Hematopoietic multipotent progenitor cell (in vitro differentiated cells): ENCODE data around the gene TAF4B. TPM values are rescaled to one million over a fixed set of nuclear protein-coding genes. Genes with fewer than 3 reads are reported as not detected.
A peak's percentile ranks its signal among the peaks of the same experiment; 100 is the strongest.
"Not testable (repeated sequence)": the region's sequence is repeated elsewhere in the genome, so short reads cannot be mapped to it uniquely, and the experiment has no call there.

ENCODE experiments used
- DNase-seq, 3 donors: peaks; one replicate each; pipeline ENCODE4 v3.0.0-alpha.2; 2011 to 2015; ENCODE audit warnings: low read depth in 2 of 3, low spot score in 2 of 3
- total RNA-seq: library from RNA; depleted of rRNA; stranded (reverse); fragments of >200 nt; gene quantifications from one replicate; pipeline ENCODE4 v1.2.3, GENCODE V29; 2012

TAF4B gene
- total RNA-seq, 1 donor = 14.8 TPM

DNA sequence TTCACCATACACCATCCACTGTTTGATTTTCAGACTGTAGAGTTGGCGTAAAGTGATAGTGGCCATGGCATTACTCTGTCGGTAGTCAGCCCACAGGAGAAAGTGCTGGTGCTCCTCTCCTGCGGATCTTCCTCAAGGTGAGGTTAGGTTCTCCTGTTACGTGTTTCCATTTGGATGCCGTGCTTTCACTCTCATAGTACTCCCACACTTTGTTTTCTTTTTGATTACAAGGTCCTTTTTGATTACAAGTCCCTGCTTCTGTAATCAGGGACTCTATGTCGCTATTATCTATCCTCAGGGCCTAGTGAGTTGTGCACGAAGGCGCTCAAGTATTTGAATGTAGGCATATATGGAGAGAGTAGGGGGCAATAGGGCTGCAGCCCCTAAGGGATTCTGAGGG is 4.3 kb downstream of the TAF4B start:
- no peak for DNase-seq

DNA sequence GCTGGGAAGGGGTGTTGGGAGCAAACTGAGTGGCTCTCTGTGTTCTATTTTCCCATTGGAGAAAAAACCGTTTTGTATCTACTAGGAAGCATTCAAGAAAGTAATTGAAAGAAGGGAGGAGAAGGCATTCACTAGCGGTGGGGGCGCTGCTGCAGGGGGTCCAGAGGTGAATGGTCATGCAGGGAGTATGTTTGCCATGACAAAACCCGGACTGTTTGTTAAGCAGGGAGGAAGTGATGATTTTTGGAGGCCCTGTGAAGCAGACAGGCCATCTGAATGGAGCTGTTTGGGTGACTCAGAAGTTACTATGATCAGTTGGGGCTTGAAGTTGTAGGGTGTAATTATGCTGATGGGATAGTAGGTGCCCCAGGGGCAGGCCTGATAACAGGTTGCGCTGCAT is 7.0 kb downstream of the TAF4B start:
- no peak for DNase-seq

DNA sequence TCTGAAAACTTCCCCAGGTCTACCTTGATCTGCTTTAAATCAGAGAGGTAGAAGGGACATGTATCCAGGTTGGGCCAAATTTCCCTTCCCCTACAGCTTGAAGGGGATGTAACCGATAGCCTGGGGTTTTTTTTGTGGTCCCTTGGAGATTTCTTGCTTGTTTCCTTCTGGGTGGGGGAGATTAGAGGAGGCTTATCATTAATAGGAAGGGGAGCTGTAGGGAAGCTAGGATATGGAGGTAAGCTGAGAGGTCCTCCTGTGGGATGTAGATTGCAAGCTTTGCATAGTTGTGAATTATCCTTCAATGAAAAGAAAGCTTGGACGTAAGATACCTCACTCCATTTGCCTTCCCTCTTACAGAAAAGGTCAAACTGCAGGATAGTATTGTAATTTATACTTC is 11.1 kb downstream of the TAF4B start:
- DNase-seq = not testable (repeated sequence)

DNA sequence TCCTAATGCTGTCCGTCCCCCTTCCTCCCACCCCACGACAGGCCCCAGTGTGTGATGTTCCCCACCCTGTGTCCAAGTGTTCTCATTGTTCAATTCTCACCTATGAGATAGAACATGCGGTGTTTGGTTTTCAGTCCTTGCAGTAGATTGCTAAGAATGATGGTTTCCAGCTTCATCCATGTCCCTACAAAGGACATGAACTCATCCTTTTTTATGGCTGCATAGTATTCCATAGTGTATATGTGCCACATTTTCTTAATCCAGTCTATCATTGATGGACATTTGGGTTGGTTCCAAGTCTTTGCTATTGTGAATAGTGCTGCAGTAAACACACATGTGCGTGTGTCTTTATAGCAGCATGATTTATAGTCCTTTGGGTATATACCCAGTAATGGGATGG is 12.5 kb downstream of the TAF4B start:
- DNase-seq = not testable (repeated sequence)

DNA sequence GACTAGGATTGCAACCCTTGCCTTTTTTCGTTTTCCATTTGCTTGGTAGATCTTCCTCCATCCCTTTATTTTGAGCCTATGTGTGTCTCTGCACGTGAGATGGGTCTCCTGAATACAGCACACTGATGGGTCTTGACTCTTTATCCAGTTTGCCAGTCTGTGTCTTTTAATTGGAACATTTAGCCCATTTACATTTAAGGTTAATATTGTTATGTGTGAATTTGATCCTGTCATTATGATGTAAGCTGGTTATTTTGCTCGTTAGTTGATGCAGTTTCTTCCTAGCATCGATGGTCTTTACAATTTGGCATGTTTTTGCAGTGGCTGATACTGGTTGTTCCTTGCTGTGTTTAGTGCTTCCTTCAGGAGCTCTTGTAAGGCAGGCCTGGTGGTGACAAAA is 16.1 kb downstream of the TAF4B start:
- not testable (repeated sequence) for DNase-seq

DNA sequence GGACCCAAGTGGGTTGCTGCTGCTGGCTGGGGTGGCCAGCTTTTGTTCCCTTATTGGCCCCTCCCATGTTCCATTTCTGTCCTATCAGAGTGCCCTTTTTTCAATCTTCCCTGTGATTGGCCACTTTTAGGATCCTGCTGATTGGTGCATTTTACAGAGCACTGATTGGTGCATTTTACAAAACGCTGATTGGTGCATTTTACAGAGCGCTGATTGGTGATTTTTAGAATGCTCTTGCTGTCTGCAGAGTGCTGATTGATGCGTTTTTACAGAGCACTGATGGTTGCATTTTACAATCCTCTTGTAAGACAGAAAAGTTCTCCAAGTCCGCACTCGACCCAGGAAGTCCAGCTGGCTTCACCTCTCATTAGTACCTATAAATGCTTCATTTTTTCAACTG is 19.2 kb downstream of the TAF4B start:
- not testable (repeated sequence) for DNase-seq

DNA sequence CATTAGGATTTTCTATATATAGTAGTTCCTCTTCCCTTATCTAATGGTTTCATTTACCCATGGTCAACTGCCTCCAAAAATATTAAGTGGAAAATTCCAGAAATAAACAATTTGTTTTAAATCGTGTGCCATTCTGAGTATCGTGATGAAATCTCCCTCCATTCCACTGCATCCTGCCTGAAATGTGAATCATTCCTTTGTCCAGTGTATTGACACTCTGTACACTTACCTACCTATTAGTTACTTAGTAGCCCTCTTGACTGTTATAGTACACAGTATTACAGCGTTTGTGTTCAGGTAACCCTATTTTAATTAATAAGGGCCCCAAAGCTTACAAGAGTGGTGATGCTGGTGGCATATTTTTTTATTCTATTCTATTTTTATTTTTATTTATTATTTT is 26.2 kb downstream of the TAF4B start:
- no peak for DNase-seq

DNA sequence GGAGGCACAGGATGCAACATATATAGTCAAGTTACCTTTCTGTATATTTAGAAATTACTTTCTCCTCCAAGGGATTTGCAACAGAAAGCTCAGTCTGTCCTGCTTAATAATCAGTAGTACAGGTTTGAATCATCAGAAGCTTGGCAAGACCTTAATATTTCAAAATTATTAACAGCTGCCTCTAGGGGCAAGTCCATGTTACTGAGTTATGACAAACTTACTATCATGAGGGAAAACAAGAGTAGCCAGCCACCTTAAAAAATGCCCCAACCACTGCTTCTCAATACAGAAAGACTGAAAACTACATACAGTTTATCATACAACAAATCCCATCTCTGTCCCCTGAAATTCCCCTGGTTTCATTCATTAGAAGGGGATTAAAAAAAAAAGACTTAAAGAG is 28.6 kb downstream of the TAF4B start:
- DNase-seq = not testable (repeated sequence)

DNA sequence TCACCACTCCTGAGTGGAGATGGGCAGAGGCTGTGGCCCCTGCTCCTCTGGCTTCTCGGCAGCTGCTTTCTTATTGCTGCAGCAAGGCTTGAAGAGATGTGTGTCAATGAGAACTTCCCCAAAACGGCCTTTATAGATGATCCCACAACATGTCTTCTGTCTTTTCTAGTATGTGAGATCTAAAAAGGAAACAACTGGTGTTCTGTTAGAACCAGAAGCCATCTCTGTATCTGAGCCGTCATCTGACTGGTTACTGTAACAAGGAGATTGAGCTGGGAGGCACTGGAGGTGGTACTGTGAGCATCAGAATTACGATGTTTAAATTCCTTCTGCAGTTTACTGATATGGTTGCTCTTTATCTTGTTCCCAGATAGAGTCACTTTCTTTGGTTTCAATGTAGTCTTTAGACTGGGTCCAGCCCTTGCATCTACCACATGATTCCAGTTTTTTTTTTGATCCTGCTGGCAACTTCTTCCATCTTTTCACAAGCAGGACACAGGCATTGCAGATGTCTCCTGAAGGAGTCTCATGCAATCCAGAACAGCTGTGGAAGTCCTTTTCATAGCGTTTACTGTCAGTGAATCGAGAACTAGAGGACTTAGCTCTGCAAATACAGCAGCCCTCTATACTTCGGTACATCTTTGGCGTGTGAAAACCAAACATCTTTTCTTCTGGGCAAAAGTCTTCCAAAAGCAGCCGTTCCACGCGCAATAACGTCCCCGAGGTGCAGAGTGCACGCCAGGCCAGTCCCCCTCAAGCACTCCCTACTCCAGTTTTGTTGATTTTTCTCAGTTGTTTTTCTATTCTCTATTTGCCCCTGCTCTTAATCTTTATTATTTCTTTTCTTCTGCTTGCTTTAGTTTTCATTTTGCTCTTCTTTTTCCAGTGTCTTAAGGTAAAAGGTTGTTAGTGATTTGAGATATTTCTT is 29.7 kb downstream of the TAF4B start:
- DNase-seq = peak in 2 of 3 donors; percentile 42 to 88

DNA sequence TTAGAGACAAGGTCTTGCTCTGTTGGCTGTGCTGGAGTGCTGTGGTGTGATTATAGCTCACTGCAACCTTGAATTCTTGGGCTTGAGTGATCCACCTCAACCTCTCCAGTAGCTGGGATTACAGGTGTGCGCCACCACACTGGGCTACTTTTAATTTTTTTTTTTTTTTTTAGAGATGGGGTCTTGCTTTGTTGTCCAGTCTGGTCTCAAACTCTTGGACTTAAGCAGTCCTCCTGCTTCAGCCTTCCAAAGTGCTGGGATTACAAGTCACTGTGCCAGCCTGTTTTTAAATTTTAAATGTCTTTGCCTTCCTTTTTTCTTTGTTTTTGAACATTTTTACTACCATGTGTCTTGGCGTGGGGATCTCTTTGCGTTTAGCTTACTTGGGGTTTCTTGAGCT is 32.5 kb downstream of the TAF4B start:
- no peak for DNase-seq

DNA sequence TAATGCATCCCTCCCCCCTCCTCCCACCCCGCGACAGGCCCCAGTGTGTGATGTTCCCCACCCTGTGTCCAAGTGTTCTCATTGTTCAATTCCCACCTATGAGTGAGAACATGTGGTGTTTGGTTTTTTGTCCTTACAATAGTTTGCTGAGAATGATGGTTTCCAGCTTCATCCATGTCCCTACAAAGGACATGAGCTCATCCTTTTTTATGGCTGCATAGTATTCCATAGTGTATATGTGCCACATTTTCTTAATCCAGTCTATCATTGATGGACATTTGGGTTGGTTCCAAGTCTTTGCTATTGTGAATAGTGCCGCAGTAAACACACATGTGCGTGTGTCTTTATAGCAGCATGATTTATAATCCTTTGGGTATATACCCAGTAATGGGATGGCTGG is 33.2 kb downstream of the TAF4B start:
- not testable (repeated sequence) for DNase-seq

DNA sequence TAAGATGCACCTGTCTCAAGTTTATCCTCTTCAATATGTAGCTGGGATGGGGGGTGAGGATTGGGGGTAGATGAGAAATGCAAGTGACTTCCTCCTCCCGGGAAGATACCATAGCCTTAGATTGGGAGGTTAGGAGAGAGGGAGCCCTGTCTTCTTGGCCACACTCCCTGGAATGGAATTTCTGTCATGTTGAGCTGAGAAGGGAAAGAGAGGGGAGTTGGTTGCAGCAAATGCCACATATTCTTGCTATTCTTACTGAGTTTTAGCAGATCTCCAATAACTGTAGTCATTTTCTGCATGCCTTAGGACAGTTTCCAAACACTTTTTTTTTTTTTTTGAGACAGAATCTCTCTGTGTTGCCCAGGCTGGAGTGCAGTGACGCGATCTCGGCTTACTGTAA is 35.9 kb downstream of the TAF4B start:
- DNase-seq = no peak

DNA sequence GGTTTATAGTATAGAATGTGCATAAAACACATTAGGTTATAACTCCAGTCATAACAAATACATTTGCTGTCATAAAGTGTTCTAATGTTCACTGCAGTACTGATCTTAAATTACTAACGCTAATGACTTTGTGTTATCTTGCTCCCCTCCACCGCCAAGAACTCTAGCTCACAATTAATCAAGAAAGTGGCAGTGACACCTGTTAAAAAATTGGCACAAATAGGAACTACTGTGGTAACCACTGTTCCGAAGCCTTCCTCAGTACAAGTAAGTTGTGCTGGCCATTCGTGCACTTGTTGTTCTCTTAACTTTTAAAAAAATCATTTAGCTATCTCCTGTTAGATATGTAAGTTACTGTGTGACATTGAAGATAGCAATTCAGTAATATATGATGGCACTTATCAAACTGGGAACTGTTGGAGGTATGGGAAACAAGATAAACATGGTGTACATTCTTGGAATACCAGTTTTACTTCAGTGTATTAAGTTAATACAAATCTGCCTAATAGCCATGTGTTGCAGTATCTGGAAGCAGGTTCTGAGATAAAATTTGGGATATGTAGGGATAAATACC is 41.2 kb downstream of the TAF4B start:
- DNase-seq = no peak

DNA sequence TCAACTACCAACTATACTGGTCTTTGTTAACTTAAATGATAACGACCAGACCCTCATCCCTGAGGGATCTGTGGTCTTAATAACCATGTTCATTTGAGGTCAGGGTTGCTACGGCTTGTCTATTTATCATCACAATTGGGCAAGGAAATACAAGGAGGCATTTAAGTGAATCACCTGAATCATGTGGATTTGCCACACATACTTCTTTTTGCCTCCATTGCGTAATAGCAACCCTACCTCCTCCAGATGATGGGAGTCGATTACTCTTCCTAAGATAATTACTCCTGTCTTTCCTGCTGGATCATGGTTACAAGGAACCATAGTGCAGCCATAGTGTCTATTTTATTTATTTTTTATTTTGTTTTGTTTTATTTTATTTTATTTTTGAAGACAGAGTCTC is 42.2 kb downstream of the TAF4B start:
- no peak for DNase-seq

DNA sequence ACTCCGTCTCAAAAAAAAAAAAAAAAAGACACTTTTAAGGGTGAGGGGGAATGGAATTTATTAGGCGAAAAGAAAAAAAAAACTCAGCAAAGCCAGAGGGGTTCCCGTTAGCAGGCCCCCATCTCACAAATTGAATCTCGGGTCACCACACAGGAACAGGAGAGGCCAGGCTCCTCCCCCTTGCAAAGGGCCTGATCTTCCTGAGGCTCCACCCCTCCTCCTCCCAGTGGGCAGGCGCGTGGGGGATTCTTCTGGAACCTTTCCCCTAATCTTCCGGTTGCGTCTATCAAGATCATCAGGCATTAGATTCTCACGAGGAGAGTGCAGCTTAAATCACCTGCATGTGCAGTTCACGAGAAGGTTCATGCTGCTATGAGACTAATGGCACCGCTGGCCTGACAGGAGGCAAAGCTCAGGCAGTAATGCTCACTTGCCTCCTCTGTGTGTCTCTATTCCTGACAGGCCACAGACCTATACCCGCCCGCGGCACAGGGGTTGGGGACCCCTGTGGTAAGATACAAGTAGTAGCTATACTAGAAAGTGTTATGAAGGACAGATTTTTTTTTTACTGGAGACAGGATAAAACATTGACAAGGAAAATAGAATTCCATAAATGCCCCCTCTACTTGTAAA is 45.8 kb downstream of the TAF4B start:
- DNase-seq = no peak

DNA sequence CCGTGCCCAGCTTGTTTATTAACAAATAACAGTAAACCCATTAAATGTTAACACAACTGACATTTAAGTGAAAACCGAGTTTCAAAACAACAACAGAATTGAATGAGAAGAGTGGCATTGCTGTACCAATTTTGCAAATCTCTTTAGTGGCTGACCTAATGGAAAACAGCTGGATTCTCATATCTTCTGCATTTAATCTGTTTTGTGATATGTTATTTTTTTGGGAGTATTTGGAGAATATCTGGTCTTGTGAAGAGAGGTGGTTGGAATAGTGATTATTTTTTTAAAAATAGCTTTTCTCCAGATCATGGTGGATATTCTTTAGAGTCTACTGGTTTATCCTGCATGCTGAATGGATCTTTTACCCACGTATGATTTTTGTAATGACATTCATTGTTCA is 51.1 kb downstream of the TAF4B start:
- no peak for DNase-seq

DNA sequence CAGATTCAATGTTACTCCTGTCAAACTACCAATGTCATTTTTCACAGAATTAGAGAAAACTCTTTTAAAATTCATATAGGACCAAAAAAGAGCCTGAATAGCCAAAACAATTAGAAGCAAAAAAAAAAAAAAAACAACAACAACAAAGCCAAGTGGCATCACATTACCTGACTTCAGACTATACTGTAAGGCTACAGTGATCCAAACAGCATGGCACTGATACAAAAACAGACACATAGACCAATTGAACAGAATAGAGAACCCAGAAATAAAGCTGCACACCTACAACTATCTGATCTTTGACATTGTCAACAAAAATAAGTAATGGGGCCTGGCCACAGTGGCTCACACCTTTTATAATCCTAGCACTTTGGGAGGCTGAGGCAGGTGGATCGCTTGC is 53.2 kb downstream of the TAF4B start:
- DNase-seq = no peak

DNA sequence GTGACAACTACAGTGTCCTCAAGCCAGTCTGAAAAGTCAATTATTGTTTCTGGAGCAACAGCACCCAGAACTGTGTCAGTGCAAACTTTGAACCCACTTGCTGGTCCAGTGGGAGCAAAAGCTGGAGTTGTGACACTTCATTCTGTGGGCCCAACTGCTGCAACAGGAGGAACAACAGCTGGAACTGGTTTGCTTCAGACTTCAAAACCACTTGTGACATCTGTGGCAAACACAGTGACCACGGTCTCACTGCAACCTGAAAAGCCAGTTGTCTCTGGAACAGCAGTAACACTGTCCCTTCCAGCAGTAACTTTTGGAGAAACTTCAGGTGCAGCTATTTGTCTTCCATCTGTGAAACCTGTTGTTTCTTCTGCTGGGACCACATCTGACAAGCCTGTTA is 59.8 kb downstream of the TAF4B start:
- DNase-seq = no peak

DNA sequence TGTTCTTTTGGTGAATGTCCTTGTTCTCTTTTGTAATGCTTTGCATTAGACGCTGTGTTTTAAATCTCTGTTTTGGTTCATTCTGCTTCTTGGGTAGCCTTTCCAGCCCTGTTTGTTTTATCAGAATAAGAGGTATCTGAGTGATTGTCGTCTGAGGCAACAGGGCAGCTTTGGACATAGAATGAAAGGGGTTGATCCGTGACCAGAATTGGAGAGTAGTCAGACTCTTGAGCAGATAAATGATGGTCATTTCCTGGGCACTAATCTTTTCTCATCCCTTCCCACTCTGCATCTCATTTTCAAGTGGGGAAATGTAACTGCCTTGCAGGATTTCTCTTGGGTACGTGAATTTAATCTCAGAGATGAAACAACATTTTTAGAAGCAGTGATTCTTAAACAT is 61.4 kb downstream of the TAF4B start:
- no peak for DNase-seq

DNA sequence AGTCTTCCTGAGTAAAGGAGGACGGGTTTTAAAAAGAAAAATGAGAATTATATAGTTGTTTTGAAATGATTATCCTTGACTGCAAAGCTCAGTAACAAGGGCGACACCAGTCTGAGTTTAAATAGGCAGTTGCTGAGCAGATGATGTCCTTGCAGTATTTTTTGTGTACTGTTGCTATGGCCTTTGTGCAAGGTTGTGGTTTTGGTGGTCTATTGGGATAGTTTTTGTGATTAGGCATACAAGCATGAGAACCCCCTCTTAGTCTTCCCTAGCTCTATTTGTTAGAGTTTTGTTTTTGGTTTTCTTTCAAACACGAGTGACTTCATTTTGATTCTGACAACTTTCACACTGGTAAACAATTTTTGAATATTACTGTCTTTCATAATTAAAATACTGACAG is 64.1 kb downstream of the TAF4B start:
- DNase-seq = peak in 2 of 3 donors; percentile 6 to 21

DNA sequence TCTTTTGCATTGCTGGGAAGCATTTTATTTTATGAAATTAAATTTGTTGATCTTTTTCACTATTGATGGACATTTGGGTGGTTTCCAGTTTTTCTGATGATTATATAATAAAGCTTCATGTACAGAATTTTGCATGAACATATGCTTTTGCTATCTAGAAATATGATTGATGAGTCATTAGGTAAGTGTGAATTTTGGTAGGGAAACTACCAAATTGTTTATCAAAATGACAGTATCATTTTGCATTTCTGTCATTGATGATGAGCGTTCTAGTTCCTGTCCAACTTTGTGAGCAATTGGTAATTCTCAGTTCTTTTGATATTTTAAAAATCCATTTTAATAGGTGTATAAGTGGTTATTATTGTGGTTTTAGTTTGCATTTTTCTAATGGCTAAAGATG is 67.7 kb downstream of the TAF4B start:
- DNase-seq = no peak

DNA sequence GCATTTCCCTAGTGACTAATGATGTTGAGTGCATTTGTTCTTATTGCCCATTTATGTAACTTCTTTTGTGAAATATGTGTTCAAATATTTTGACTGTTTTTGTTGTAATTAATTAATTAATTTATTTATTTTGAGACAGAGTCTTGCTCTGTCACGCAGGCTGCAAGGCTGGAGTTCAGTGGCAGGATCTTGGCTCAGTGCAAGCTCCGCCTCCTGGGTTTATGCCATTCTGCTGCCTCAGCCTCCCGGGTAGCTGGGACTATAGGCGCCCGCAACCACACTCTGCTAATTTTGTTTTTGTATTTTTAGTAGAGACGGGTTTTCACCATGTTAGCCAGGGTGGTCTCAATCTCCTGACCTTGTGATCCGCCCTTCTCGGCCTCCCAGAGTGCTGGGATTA is 71.9 kb downstream of the TAF4B start:
- DNase-seq = no peak
